ENCODE measurements around the gene ZNF319.
A peak's percentile ranks its signal among the peaks of the same experiment; 100 is the strongest.

ZNF319 gene

DNA sequence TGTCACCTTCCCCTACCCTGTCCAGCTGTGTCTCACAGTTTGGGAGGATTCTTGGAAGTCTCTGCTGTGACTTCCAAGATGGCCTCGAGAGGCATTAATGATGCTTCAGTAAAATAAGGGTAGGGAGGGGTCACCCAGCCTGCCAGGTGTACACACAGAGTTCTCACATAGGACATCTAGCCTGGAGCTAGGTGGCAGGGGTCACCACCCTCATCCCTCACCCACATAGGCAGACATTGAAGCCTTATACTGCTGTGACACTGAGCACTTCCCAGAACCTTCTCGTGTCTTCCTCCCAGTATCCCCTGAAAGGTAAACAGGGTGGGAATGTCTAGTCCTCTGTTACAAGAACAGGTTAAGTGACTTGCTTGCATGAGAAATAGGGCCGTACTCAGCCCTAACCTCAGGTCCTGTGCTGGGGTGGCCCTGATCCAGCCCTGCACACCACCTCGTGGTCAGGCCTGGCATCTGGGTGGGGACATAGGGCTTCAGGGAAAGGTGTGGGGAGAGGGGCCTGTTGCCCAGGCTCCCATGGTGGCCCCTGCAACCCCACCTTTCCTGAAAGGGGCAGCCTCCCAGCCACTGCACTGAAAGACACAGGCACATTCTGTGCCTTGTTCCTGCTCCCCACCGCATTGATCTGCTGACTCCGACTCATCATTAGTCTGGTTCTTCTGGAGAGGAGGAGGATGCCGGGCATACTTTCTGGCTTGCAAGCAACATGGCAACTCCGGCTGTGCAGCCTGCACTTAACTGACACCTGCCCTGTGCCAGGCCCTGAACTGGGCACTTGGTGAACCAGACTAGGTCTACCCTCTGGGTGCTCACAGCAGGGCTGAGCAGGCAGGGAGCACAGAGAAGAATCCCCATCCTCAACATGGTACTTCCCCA lies 21.4 kb upstream of the ZNF319 start:
- Histone ChIP-seq H4K20me1 (ENCODE audit: insufficient read depth, low read length) (peaks cover 7% of the 10 kb centered on the region; the same call in 1 of the 2 replicates), H3K4me1 (ENCODE audit: insufficient read depth, low read length) (peaks cover 19% of the 10 kb centered on the region), H3K4me2 (ENCODE audit: insufficient read depth, low read length) (no peak overlapping the region), H3K79me2 (ENCODE audit: insufficient read depth, low read length) (no peaks in the 10 kb centered on the region), H3K9me3 (ENCODE audit: insufficient read depth, low read length, severe bottlenecking) (no peaks in the 10 kb centered on the region), H3K27me3 (ENCODE audit: insufficient read depth, low read length, poor library complexity) (no peaks in the 10 kb centered on the region), H3K36me3 (ENCODE audit: insufficient read depth, low read length) (peaks cover 12% of the 10 kb centered on the region), H3K4me3 (ENCODE audit: low read depth in 1 of 2, low read length in 2 of 2) (no peak overlapping the region), H3K9ac (ENCODE audit: low read depth, low read length) (no peak overlapping the region), H3K27ac (ENCODE audit: low read length) (no peak overlapping the region), H2AFZ (ENCODE audit: low read depth, low read length) (no peak overlapping the region)
- TF ChIP-seq, protein P1, sequence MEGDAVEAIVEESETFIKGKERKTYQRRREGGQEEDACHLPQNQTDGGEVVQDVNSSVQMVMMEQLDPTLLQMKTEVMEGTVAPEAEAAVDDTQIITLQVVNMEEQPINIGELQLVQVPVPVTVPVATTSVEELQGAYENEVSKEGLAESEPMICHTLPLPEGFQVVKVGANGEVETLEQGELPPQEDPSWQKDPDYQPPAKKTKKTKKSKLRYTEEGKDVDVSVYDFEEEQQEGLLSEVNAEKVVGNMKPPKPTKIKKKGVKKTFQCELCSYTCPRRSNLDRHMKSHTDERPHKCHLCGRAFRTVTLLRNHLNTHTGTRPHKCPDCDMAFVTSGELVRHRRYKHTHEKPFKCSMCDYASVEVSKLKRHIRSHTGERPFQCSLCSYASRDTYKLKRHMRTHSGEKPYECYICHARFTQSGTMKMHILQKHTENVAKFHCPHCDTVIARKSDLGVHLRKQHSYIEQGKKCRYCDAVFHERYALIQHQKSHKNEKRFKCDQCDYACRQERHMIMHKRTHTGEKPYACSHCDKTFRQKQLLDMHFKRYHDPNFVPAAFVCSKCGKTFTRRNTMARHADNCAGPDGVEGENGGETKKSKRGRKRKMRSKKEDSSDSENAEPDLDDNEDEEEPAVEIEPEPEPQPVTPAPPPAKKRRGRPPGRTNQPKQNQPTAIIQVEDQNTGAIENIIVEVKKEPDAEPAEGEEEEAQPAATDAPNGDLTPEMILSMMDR (IDR thresholded peaks at IDR 0.05; ENCODE audit: borderline replicate concordance, extremely low read depth, low read length, poor library complexity, severe bottlenecking): no peak
- no peak for TF ChIP-seq EZH2 (IDR thresholded peaks at IDR 0.05; ENCODE audit: borderline replicate concordance, low read depth, low read length, severe bottlenecking)
- DNase-seq (no peak), ATAC-seq (ENCODE audit: insufficient read depth, low read depth) (no peak)

DNA sequence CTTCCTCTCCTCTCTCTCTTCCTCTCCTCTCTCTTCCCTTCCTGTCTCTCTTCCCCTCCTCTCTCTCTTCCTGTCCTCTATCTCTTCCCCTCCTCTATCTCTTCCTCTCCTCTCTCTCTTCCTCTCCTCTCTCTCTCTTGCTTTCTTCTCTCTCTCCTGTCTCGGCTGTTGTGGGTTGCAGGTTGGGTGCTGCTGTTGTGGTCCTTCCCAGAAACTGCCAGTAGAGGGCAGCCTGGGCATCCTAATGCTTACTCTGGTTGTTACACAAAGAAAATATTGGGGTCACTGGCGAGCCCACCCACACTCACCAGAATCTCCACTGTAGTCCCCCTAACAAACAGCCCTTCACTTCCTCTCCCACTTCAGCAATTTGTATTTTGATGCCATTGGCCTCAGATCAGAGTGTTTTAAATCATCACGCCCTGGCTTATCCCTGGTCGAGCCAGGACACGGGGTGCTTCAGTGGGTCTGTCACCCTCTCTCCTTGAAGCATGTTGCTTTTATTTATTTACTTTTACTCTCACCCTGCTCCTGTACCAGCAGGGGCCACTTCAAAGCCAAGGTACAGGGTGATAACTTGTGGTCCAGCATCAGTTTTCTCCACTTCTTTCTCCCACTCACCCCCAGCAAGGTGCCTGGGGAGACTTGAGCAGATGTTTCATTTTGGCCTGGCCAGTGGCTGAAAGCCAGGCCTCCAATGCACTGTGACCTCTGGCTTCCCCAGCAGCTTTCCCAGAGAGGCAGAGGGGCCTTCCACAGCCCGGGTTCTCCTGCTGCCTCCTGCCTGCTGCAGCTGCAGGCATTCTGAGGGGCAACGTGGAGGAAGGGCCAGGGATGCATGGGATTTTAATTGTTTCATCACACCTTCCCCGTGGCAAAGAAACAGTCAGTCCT lies 20.4 kb upstream of the ZNF319 start:
- H3K27ac ChIP-seq (ENCODE audit: low read length): no peak overlapping the region
- no peak overlapping the region for H3K4me3 ChIP-seq (ENCODE audit: low read depth in 1 of 2, low read length in 2 of 2)
- H3K36me3 ChIP-seq (ENCODE audit: insufficient read depth, low read length): peaks cover 12% of the 10 kb centered on the region
- peaks cover 10% of the 10 kb centered on the region for H3K4me1 ChIP-seq (ENCODE audit: insufficient read depth, low read length)
- no peaks in the 10 kb centered on the region for H3K79me2 ChIP-seq (ENCODE audit: insufficient read depth, low read length)
- ATAC-seq (ENCODE audit: insufficient read depth, low read depth) (peak; percentile 71), DNase-seq (peak; percentile 78)
- H3K9me3 ChIP-seq (ENCODE audit: insufficient read depth, low read length, severe bottlenecking): no peaks in the 10 kb centered on the region
- H4K20me1 ChIP-seq (ENCODE audit: insufficient read depth, low read length): peaks cover 7% of the 10 kb centered on the region; the same call in 1 of the 2 replicates
- no peaks in the 10 kb centered on the region for H3K27me3 ChIP-seq (ENCODE audit: insufficient read depth, low read length, poor library complexity)
- no peak overlapping the region for H3K4me2 ChIP-seq (ENCODE audit: insufficient read depth, low read length)
- H2AFZ ChIP-seq (ENCODE audit: low read depth, low read length): no peak overlapping the region
- no peak overlapping the region for H3K9ac ChIP-seq (ENCODE audit: low read depth, low read length)
- TF ChIP-seq, protein P1 (IDR thresholded peaks at IDR 0.05; ENCODE audit: borderline replicate concordance, extremely low read depth, low read length, poor library complexity, severe bottlenecking): peak; percentile 92
- TF ChIP-seq EZH2 (IDR thresholded peaks at IDR 0.05; ENCODE audit: borderline replicate concordance, low read depth, low read length, severe bottlenecking): no peak

DNA sequence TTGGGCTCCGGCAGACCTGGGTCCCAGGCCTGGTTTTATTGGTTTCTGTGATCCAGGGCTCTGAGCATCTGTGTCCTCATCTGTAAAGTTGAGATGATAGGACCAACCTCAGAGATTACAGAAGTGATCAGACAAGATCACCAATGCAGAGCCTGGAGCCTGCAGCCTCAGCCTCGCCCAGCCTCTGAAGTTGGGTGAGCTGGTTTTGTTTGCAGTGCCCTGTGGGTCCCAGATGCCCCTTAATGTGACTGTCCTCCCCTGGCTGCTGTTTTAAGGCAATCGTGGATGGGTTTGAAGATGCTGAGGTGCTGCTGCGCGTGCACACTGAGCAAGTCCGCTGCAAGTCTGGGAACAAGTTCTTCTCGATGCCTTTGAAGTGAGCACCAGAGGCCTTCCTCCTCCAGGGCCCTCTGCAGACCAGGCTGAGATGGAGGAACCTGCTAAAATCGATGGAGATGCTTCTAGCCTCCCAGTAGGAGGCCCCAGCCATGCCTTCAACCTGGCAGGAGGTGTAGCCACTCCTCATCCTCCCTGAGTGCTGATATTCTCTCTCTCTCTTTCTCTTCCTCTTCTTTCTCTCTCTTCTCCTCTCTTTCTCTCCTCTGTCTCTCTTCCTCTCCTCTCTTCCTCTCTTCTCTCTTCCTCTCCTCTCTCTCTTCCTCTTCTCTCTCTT lies 19.5 kb upstream of the ZNF319 start:
- no peak overlapping the region for H3K4me2 ChIP-seq (ENCODE audit: insufficient read depth, low read length)
- peaks cover 1% of the 10 kb centered on the region; the same call in 1 of the 2 replicates for H3K4me1 ChIP-seq (ENCODE audit: insufficient read depth, low read length)
- no peak overlapping the region for H3K27ac ChIP-seq (ENCODE audit: low read length)
- H2AFZ ChIP-seq (ENCODE audit: low read depth, low read length): no peak overlapping the region
- no peaks in the 10 kb centered on the region for H3K79me2 ChIP-seq (ENCODE audit: insufficient read depth, low read length)
- H3K9me3 ChIP-seq (ENCODE audit: insufficient read depth, low read length, severe bottlenecking): no peaks in the 10 kb centered on the region
- peaks cover 12% of the 10 kb centered on the region for H3K36me3 ChIP-seq (ENCODE audit: insufficient read depth, low read length)
- no peak for TF ChIP-seq EZH2 (IDR thresholded peaks at IDR 0.05; ENCODE audit: borderline replicate concordance, low read depth, low read length, severe bottlenecking)
- TF ChIP-seq, protein P1 (IDR thresholded peaks at IDR 0.05; ENCODE audit: borderline replicate concordance, extremely low read depth, low read length, poor library complexity, severe bottlenecking): no peak
- H4K20me1 ChIP-seq (ENCODE audit: insufficient read depth, low read length): peaks cover 7% of the 10 kb centered on the region; the same call in 1 of the 2 replicates
- H3K4me3 ChIP-seq (ENCODE audit: low read depth in 1 of 2, low read length in 2 of 2): no peak overlapping the region
- H3K9ac ChIP-seq (ENCODE audit: low read depth, low read length): no peak overlapping the region
- no peaks in the 10 kb centered on the region for H3K27me3 ChIP-seq (ENCODE audit: insufficient read depth, low read length, poor library complexity)
- ATAC-seq (ENCODE audit: insufficient read depth, low read depth): peak; percentile 34
- no peak for DNase-seq
